WERI-Rb-1 (cell line): ENCODE measurements around the gene PRKCE.

Source experiments
- DNase-seq: peaks from one replicate; pipeline ENCODE4 v3.0.0-alpha.2; 2020
- H3K27ac ChIP-seq: fragments of 250-450 bp; sonication (Bioruptor Pico); 2 replicates; pipeline ENCODE4 v1.5.1; 2020; ENCODE audit warnings: mild to moderate bottlenecking, moderate library complexity
- H3K27me3 ChIP-seq: fragments of 250-450 bp; sonication (Bioruptor Pico); 2 replicates; pipeline ENCODE4 v1.5.1; 2021; ENCODE audit warnings: mild to moderate bottlenecking, low read depth, moderate library complexity; ENCODE audit not compliant: insufficient read depth, severe bottlenecking
- H3K36me3 ChIP-seq: fragments of 250-450 bp; sonication (Bioruptor Pico); 2 replicates; pipeline ENCODE4 v1.5.1; 2020; ENCODE audit warnings: mild to moderate bottlenecking, moderate library complexity
- H3K4me3 ChIP-seq: 2 replicates; pipeline ENCODE4 v1.5.1; 2011; ENCODE audit warnings: low read depth, mild to moderate bottlenecking, control low read depth, low read length
- H3K9me3 ChIP-seq: fragments of 250-450 bp; sonication (Bioruptor Pico); 2 replicates; pipeline ENCODE4 v1.5.1; 2021; ENCODE audit warnings: mild to moderate bottlenecking, moderate library complexity; ENCODE audit not compliant: severe bottlenecking
- TF ChIP-seq, protein P1 (sequence below): IDR thresholded peaks from 2 replicates; pipeline ENCODE4 v1.5.1; 2011; ENCODE audit warnings: low read depth, mild to moderate bottlenecking, control low read depth, inconsistent platforms, low read length

Gene PRKCE

DNA sequence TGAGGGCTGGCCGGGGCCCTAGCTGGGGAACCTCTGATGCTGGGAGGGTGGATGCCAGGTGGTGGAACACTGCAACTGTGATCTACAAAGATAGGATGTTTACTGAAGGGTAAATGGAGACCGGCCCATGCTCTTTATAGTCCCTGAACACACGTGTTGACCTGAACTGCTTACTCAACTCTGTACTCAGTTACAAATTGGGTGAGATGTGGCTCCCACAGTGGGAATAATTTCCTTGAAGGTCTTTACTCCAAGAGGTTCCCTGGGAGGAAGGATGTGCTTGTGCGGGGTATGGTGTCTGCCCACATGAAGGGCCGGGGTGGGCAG, 254.1 kb downstream of the PRKCE start:
- Histone ChIP-seq H3K27ac (peak overlapping the region; percentile 72), H3K27me3 (no peaks in the 10 kb centered on the region), H3K4me3 (no peak overlapping the region), H3K9me3 (no peaks in the 10 kb centered on the region), H3K36me3 (no peaks in the 10 kb centered on the region)
- DNase-seq, result no peak
- TF ChIP-seq, protein P1, sequence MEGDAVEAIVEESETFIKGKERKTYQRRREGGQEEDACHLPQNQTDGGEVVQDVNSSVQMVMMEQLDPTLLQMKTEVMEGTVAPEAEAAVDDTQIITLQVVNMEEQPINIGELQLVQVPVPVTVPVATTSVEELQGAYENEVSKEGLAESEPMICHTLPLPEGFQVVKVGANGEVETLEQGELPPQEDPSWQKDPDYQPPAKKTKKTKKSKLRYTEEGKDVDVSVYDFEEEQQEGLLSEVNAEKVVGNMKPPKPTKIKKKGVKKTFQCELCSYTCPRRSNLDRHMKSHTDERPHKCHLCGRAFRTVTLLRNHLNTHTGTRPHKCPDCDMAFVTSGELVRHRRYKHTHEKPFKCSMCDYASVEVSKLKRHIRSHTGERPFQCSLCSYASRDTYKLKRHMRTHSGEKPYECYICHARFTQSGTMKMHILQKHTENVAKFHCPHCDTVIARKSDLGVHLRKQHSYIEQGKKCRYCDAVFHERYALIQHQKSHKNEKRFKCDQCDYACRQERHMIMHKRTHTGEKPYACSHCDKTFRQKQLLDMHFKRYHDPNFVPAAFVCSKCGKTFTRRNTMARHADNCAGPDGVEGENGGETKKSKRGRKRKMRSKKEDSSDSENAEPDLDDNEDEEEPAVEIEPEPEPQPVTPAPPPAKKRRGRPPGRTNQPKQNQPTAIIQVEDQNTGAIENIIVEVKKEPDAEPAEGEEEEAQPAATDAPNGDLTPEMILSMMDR, result no peak

DNA sequence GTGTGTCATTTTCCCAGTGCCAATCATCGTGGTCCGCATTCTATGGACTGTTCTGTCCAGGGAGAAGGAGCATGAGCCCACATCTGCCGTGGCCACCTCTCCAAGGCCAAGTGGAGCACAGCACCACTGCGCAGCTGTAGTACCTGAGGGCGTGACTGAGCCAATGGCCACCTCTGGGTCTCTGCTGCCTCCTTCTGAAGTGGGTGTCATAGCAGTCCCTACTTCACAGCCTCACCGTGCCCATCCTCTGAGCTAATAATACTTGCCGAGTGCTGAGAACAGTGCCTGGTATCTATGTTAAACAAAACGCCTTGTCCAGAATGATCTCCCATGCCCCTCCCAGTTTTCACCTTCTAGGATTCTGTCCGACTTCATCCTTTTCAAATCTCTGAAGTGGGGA, 256.1 kb downstream of the PRKCE start:
- H3K4me3 ChIP-seq, result no peak overlapping the region
- TF ChIP-seq, protein P1, result no peak
- H3K27ac ChIP-seq, result no peak overlapping the region
- no peak for DNase-seq
- H3K27me3 ChIP-seq, result no peaks in the 10 kb centered on the region
- H3K9me3 ChIP-seq, result no peaks in the 10 kb centered on the region
- no peaks in the 10 kb centered on the region for H3K36me3 ChIP-seq

DNA sequence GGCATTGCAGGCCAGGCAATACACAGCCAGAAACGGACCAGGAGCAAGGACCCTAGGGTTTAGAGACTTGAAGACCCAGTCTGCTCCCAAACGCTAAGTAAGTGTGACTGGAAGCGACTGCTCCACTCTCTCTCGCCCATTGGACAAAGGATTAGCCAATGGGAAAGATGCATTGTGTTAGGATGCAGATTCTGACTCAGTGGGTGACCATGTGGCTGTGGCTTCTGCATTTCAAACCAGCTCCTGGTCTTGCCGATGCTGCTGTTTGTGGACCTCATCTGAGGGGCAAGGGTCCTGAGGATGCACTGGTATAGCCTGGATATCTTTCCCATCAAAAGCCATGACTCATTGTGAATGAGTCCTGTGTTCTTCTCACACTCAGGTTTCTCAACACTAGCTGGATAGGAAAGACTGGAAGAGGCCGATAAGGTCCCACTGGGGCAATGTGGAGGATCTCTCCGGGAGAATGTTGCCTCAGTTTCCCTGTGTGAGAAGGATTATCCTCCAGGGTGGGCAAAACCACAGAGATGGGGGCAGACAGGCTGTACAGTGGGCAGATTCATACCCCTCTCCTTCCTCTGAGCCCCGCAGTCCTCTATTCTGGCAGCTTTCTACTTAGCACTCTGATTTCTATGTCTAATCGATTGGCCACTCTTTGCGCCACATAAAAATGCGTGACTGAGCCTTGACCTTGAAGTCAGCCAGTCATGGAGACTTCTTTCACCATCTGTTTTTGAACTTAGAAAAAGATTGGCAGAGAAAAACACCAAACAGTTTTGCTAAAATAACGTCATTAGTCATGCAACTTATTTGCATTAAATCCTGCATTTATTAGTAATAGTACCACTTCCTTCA, 257.1 kb downstream of the PRKCE start:
- Histone ChIP-seq H3K36me3 (no peaks in the 10 kb centered on the region), H3K9me3 (no peaks in the 10 kb centered on the region), H3K4me3 (no peak overlapping the region), H3K27me3 (no peaks in the 10 kb centered on the region), H3K27ac (no peak overlapping the region)
- DNase-seq, result no peak
- TF ChIP-seq, protein P1, result no peak

DNA sequence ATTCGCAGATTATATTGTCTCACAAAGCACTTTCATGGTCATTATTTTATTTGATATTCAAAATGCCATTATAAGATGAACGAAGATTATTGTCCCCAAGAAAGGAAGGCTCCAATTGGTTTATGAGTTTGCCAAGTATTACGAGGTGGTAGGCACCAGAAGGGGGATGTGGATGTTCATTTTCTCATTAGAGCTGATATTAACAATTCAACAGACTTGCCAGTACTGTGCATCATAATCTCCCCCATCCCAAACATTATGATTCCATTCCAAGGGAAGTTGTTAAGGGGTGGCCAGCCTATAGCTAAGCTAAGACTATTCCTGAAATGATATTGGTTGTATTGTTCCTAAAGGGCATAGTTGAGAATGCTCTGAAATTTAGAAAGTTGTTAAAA, 257.7 kb downstream of the PRKCE start:
- Histone ChIP-seq H3K9me3 (no peaks in the 10 kb centered on the region), H3K27ac (no peak overlapping the region), H3K4me3 (no peak overlapping the region), H3K36me3 (no peaks in the 10 kb centered on the region), H3K27me3 (no peaks in the 10 kb centered on the region)
- TF ChIP-seq, protein P1, result no peak
- no peak for DNase-seq

DNA sequence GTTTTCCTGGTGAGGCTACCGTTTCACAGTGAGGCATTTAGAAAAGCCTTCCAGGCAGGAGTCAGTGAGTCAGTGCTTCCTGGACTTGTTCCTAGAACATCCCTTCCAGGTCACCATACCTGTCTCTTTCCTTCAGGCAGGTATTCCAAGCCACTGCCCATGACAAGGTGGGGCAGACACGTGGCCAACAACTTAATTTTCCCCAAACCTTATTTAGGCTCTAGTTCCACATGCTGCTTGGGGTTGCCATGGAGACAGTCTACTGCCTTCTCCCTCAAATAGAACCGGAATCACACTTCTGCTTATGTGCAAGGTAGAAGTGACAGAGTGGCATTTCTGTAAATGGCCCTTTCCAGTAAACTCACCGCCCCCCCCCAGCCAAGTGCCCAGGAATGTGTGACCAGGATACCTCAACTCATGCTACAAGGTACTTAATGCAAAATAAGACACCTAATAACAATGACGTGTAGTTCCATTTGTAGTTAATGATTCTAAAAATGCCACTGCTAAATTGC, 258.3 kb downstream of the PRKCE start:
- Histone ChIP-seq H3K27me3 (no peaks in the 10 kb centered on the region), H3K36me3 (no peaks in the 10 kb centered on the region), H3K27ac (no peak overlapping the region), H3K9me3 (no peaks in the 10 kb centered on the region), H3K4me3 (no peak overlapping the region)
- TF ChIP-seq, protein P1, result no peak
- no peak for DNase-seq
